Body of pancreas (tissue), 4 donors: ENCODE measurements around the gene FIS1. TPM values are rescaled to one million over a fixed set of nuclear protein-coding genes. Genes with fewer than 3 reads are reported as not detected.

Experiments used
- ATAC-seq: fragments of 150-250 bp; one replicate; pipeline ENCODE4 v1.9.1; 2016
- DNase-seq, 4 donors: peaks; one replicate each; pipeline ENCODE4 v3.0.0-alpha.2; 2019
- H3K27ac ChIP-seq, 4 donors: fragments of 200-600 bp; sonication (generic); 1 replicate in 3 of 4; 2 replicates in 1 of 4; pipeline versions ENCODE4 v1.5.1 to v1.6.1; 2016 to 2019; ENCODE audit warnings: mild to moderate bottlenecking in 1 of 4, mixed read lengths in 1 of 4, moderate library complexity in 1 of 4
- H3K27me3 ChIP-seq, 2 donors: fragments of 200-600 bp; sonication (generic); one replicate each; pipeline ENCODE4 v1.6.0; 2016; ENCODE audit warnings: mild to moderate bottlenecking in 1 of 2
- H3K36me3 ChIP-seq, 2 donors: fragments of 200-600 bp; sonication (generic); replicated peaks in 1 of 2; 2 replicates each; pipeline ENCODE4 v1.5.1; 2016; ENCODE audit warnings: low read depth in 2 of 2; ENCODE audit not compliant: insufficient read depth in 1 of 2
- H3K4me1 ChIP-seq: fragments of 200-600 bp; sonication (generic); one replicate; pipeline ENCODE4 v1.6.0; 2016
- H3K4me3 ChIP-seq, 2 donors: fragments of 200-600 bp; sonication (generic); 1 replicate in 1 of 2; 2 replicates in 1 of 2; pipeline ENCODE4 v1.5.1; 2016 to 2019
- H3K9me3 ChIP-seq, 3 donors: fragments of 200-600 bp; sonication (generic); 1 replicate in 2 of 3; 2 replicates in 1 of 3; pipeline ENCODE4 v1.5.1; 2016
- CTCF ChIP-seq, 7 experiments: fragments of 450-650 bp in 4 of 7; fragments of 200-600 bp in 3 of 7; sonication (generic) in 3 of 7; IDR thresholded peaks; one replicate each; pipeline ENCODE4 v1.5.1; 2016 to 2019; ENCODE audit warnings: antibody characterized with exemption in 7 of 7
- POLR2A ChIP-seq, 3 donors: fragments of 450-650 bp; IDR thresholded peaks; one replicate each; pipeline ENCODE4 v1.6.1; 2016; ENCODE audit warnings: antibody characterized with exemption in 3 of 3, mild to moderate bottlenecking in 2 of 3
- WGBS, 2 donors: methylation state at CpG; one replicate each; pipeline ENCODE4 v1.1.5; 2017; 5-methylcytosine and 5-hydroxymethylcytosine counted together
- intact Hi-C: fragments of 100-400 bp; cut with DNase I; formaldehyde crosslinking; loops from one replicate; pipeline ENCODE4 v1.15.1; 2023
- small RNA-seq: library from RNA; depleted of rRNA; stranded (forward); fragments of <200 nt; gene quantifications from one replicate; pipeline ENCODE3, GENCODE V24; 2016
- total RNA-seq, 2 donors: library from RNA; depleted of rRNA; stranded (reverse); fragments of >200 nt; gene quantifications; one replicate each; pipeline ENCODE4 v1.1.0, GENCODE V29; 2016

Gene FIS1
- total RNA-seq, 2 donors from 2014 or later: 88.2 to 148 TPM

- Histone ChIP-seq H3K27me3 (peaks cover 0 to 16% of the 10 kb centered on the region in 2 donors), H3K4me3 (no peak overlapping the region), H3K27ac (no peak overlapping the region), H3K9me3 (no peaks in the 10 kb centered on the region), H3K36me3 (no peaks in the 10 kb centered on the region), H3K4me1 (peaks cover 10% of the 10 kb centered on the region)
- ATAC-seq: no peak
- TF ChIP-seq POLR2A (IDR thresholded peaks at IDR 0.05) (no peak), CTCF (IDR thresholded peaks at IDR 0.05) (no peak)
- 71% methylated on average over 14 of the region's 14 CpGs; no CpG with 5 or more reads in 1 of the 2 donors for WGBS, 2 donors
- DNase-seq: no peak
- intact Hi-C loops: no loop called here
Measured at GRCh38 chr7:101198476-101198875, 46.4 kb downstream of the FIS1 start.

GRCh38 chr7:101197991-101198390 lies 46.9 kb downstream of the FIS1 start:
- DNase-seq: no peak
- peaks cover 10% of the 10 kb centered on the region for H3K4me1 ChIP-seq
- H3K36me3 ChIP-seq: no peaks in the 10 kb centered on the region
- TF ChIP-seq CTCF (IDR thresholded peaks at IDR 0.05) (no peak), POLR2A (IDR thresholded peaks at IDR 0.05) (no peak)
- intact Hi-C loops: no loop called here
- 76% methylated on average over 5 to 21 of the region's 21 CpGs for WGBS, 2 donors
- peaks cover 0 to 16% of the 10 kb centered on the region in 2 donors for H3K27me3 ChIP-seq
- H3K9me3 ChIP-seq: no peaks in the 10 kb centered on the region
- H3K27ac ChIP-seq: no peak overlapping the region
- no peak overlapping the region for H3K4me3 ChIP-seq
- ATAC-seq: no peak

GRCh38 chr7:101195884-101196283 lies 49.0 kb downstream of the FIS1 start:
- intact Hi-C loops: no loop called here
- no peak for DNase-seq
- no peak for ATAC-seq
- H3K4me1 ChIP-seq: peaks cover 6% of the 10 kb centered on the region
- H3K36me3 ChIP-seq: no peaks in the 10 kb centered on the region
- TF ChIP-seq POLR2A (IDR thresholded peaks at IDR 0.05) (no peak), CTCF (IDR thresholded peaks at IDR 0.05) (no peak)
- H3K27me3 ChIP-seq: peaks cover 0 to under 1% of the 10 kb centered on the region in 2 donors
- no peaks in the 10 kb centered on the region for H3K9me3 ChIP-seq
- 65 to 86% methylated on average over 10 to 14 of the region's 17 CpGs for WGBS, 2 donors
- H3K4me3 ChIP-seq: no peak overlapping the region
- no peak overlapping the region for H3K27ac ChIP-seq

Small RNAs within 50 kb of the gene (small RNA-seq; reads per million reads assigned to genes)
- gene RNU6-1104P: not detected

Other genes with a start within 250 kb of the FIS1 start
- gene MUC17, start 225.0 kb downstream of the FIS1 start, total RNA-seq: under 1 TPM in 1 of 2 donors, not detected in 1; 0.78 TPM
- 10 to 100 TPM; 13.5 to 19.4 TPM for gene TRIM56, start 159.6 kb downstream of the FIS1 start, total RNA-seq
- 10 to 100 TPM; 20.2 to 36.3 TPM for gene SERPINE1, start 118.0 kb downstream of the FIS1 start, total RNA-seq
- gene AP1S1, start 90.6 kb downstream of the FIS1 start, total RNA-seq: 10 to 100 TPM; 12.2 to 23.6 TPM
- 1 to 10 TPM; 3.0 to 4.9 TPM for gene VGF, start 79.5 kb downstream of the FIS1 start, total RNA-seq
- gene NAT16, start 64.8 kb downstream of the FIS1 start, total RNA-seq: under 1 TPM in 1 of 2 donors, not detected in 1; 0.26 TPM
- not detected for gene MOGAT3, start 44.0 kb downstream of the FIS1 start, total RNA-seq
- 10 to 100 TPM; 23.9 to 56.0 TPM for gene PLOD3, start 27.5 kb downstream of the FIS1 start, total RNA-seq
- gene ZNHIT1, start 26.9 kb downstream of the FIS1 start, total RNA-seq: 10 to 100 TPM; 51.4 to 74.8 TPM
- 10 to 100 TPM in 1 of 2 donors, 1 to 10 TPM in 1; 7.3 to 22.1 TPM for gene CLDN15, start 7.3 kb downstream of the FIS1 start, total RNA-seq
- gene IFT22, start 76.7 kb upstream of the FIS1 start, total RNA-seq: 10 to 100 TPM; 18.7 to 31.0 TPM
- gene COL26A1, start 117.8 kb upstream of the FIS1 start, total RNA-seq: 1 to 10 TPM in 1 of 2 donors, under 1 TPM in 1; 0.78 to 2.0 TPM